Measurements from ENCODE around the gene DAD1. TPM values are rescaled to one million over a fixed set of nuclear protein-coding genes. Genes with fewer than 3 reads are reported as not detected.
"Not testable (repeated sequence)": the region's sequence is repeated elsewhere in the genome, so short reads cannot be mapped to it uniquely, and the experiment has no call there.

DAD1 gene
- total and polyA plus RNA-seq, 2 experiments from 2014 or later: 369 to 653 TPM

DNA sequence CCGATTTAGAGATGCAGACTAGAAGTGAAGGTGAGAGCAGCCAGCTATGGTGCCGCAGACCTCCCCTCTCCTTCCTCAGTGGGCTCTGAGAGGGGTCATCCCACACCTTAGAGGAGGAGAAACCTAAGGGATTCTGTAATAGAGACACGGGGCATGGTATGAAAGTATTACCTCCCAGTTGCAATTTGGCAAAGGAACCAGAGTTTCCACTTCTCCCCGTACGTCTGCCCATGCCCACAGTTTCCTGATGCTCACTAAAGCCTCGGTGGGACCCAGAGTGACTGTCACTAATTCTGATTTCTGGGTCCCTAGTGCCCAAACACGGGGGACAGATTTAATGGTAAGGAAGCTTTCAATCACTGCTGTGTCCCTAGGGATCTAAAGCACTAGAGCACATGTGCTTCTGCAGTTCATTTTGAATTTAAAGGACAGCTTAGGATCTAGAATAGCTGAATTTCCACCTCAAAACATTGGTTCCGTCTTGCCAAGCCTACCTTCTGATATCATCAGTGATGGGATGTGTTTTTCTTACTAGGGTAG, 44.1 kb downstream of the DAD1 start:
- Histone ChIP-seq H3K9me3 (ENCODE audit: low read depth) (no peaks in the 10 kb centered on the region), H3K27me3 (replicated peaks; ENCODE audit: insufficient read depth) (no peaks in the 10 kb centered on the region), H3K9me2 (ENCODE audit: insufficient read depth) (no peaks in the 10 kb centered on the region), H3K4me2 (ENCODE audit: unreplicated experiment) (no peak overlapping the region), H3K4me1 (ENCODE audit: insufficient read depth) (peaks cover 21% of the 10 kb centered on the region), H3K79me2 (ENCODE audit: insufficient read depth) (no peaks in the 10 kb centered on the region), H3K9ac (no peak overlapping the region), H2AFZ (no peak overlapping the region), H4K20me1 (ENCODE audit: insufficient read depth) (no peaks in the 10 kb centered on the region), H3F3A (ENCODE audit: insufficient read depth) (peaks cover 11% of the 10 kb centered on the region; the same call in 1 of the 2 replicates), H3K36me3 (ENCODE audit: low read depth) (no peaks in the 10 kb centered on the region), H3K27ac (no peak overlapping the region), H3K4me3 (no peak overlapping the region)
- in situ Hi-C loops (cut with MboI): loop anchor here (5.0 to 10.0 kb wide), 2 partner anchors 68 to 150 kb away; no protein-coding TSS in a partner anchor
- TF ChIP-seq EZH2 (IDR thresholded peaks at IDR 0.05; ENCODE audit: insufficient read depth, poor library complexity, severe bottlenecking) (no peak), EZH2phosphoT487 (IDR thresholded peaks at IDR 0.05; ENCODE audit: insufficient read depth, low read depth) (no peak)
- DNase-seq: no peak
- WGBS, 2 experiments (ENCODE audit: low coverage in 1 of 2, low lambda C conversion rate in 2 of 2, missing lambda C conversion rate in 2 of 2): 83 to 84% methylated on average over 8 of the region's 8 CpGs

DNA sequence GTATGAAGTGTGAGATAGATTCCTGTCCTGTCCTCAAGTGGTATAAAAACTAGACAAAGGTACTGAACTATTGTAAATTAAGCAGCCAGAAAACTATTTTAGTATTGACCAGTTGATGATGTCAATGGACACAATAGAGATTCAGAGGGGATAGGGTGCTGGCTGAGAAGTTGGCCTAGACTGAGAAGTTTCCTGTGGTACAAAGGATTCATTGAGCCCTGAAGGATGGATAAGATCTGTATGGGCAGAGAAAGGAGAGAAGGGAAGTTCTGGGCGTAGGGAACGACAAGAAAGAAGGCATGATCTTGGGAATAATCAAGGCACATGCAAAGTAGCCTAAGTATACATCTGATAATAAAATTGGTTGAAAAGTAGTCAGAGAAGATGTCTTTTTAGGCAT, 44.6 kb downstream of the DAD1 start:
- Histone ChIP-seq H3K4me3 (no peak overlapping the region), H4K20me1 (ENCODE audit: insufficient read depth) (no peaks in the 10 kb centered on the region), H3F3A (ENCODE audit: insufficient read depth) (peaks cover 11% of the 10 kb centered on the region; the same call in 1 of the 2 replicates), H3K9me2 (ENCODE audit: insufficient read depth) (no peaks in the 10 kb centered on the region), H3K27ac (no peak overlapping the region), H3K9ac (no peak overlapping the region), H3K79me2 (ENCODE audit: insufficient read depth) (no peaks in the 10 kb centered on the region), H3K36me3 (ENCODE audit: low read depth) (no peaks in the 10 kb centered on the region), H3K9me3 (ENCODE audit: low read depth) (no peaks in the 10 kb centered on the region), H3K4me2 (ENCODE audit: unreplicated experiment) (no peak overlapping the region), H2AFZ (no peak overlapping the region), H3K27me3 (replicated peaks; ENCODE audit: insufficient read depth) (no peaks in the 10 kb centered on the region), H3K4me1 (ENCODE audit: insufficient read depth) (peaks cover 20% of the 10 kb centered on the region)
- in situ Hi-C loops (cut with MboI): loop anchor here (5.0 to 10.0 kb wide), 2 partner anchors 67 to 150 kb away; no protein-coding TSS in a partner anchor
- no peak for DNase-seq
- 100% methylated on average over 2 of the region's 2 CpGs for WGBS, 2 experiments (ENCODE audit: low coverage in 1 of 2, low lambda C conversion rate in 2 of 2, missing lambda C conversion rate in 2 of 2)
- no peak for TF ChIP-seq EZH2 (IDR thresholded peaks at IDR 0.05; ENCODE audit: insufficient read depth, poor library complexity, severe bottlenecking)
- no peak for TF ChIP-seq EZH2phosphoT487 (IDR thresholded peaks at IDR 0.05; ENCODE audit: insufficient read depth, low read depth)

DNA sequence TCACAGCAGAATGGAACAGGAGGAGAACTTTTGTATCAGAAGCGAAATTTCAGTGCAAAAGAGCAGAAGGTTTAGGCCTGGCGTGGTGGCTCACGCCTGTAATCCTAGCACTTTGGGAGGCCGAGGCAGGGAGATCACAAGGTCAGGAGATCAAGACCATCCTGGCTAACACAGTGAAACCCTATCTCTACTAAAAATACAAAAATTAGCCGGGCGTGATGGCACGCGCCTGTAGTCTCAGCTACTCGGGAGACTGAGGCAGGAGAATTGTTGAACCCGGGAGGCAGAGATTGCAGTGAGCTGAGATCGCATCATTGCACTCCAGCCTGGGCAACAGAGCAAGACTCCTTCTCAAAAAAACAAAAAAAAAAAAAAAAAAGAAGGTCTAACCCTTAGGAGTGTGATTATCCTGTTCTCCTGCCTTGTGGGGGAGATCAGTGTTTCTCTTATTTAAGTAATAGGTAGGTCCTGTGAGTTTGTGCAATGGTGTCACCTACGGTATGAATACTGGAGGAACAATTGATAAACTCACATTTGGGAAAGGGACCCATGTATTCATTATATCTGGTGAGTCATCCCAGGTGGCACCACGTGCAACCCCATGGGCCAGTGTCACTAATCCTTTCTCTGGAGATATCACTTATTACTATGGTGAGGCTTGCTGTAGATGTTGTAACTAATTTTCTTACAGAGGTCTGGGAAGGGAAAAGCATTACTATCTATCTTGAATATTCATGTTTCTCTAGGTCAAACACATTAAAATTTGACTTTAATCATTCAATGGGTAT, 45.3 kb downstream of the DAD1 start:
- H3K36me3 ChIP-seq (ENCODE audit: low read depth); H4K20me1 ChIP-seq (ENCODE audit: insufficient read depth); H3K9ac ChIP-seq; H3K9me2 ChIP-seq (ENCODE audit: insufficient read depth); H3K9me3 ChIP-seq (ENCODE audit: low read depth); H3K27ac ChIP-seq; H3K27me3 ChIP-seq (replicated peaks; ENCODE audit: insufficient read depth); DNase-seq; H3K4me3 ChIP-seq; H3K79me2 ChIP-seq (ENCODE audit: insufficient read depth); H3K4me2 ChIP-seq (ENCODE audit: unreplicated experiment); H2AFZ ChIP-seq: not testable (repeated sequence)
- in situ Hi-C loops (cut with MboI): loop anchor here (5.0 to 10.0 kb wide), 2 partner anchors 66 to 149 kb away; no protein-coding TSS in a partner anchor
- peaks cover 20% of the 10 kb centered on the region for H3K4me1 ChIP-seq (ENCODE audit: insufficient read depth)
- H3F3A ChIP-seq (ENCODE audit: insufficient read depth): peaks cover 11% of the 10 kb centered on the region; the same call in 1 of the 2 replicates
- 88 to 91% methylated on average over 13 of the region's 13 CpGs for WGBS, 2 experiments (ENCODE audit: low coverage in 1 of 2, low lambda C conversion rate in 2 of 2, missing lambda C conversion rate in 2 of 2)

DNA sequence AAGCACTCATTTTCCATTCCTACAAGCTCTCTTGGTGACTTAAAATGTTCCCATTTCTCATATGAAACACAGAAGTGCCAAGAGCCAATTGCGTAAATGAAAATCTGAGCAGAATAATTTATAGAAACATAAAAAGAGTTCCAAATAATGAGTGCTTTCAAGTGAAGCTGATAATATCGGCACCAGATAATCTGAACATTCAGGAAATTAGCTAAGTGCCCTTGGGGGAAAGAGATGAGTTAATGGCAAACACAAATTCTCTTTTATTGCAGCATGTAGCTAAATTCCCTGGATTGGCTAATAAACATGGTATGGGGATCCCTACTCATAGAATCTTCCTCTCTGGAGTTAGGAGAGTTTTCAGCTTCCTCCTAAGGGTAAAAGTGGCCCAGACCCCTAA, 46.7 kb downstream of the DAD1 start:
- H2AFZ ChIP-seq: no peak overlapping the region
- TF ChIP-seq EZH2 (IDR thresholded peaks at IDR 0.05; ENCODE audit: insufficient read depth, poor library complexity, severe bottlenecking) (no peak), EZH2phosphoT487 (IDR thresholded peaks at IDR 0.05; ENCODE audit: insufficient read depth, low read depth) (no peak)
- H3K36me3 ChIP-seq (ENCODE audit: low read depth): no peaks in the 10 kb centered on the region
- H4K20me1 ChIP-seq (ENCODE audit: insufficient read depth): no peaks in the 10 kb centered on the region
- H3K27me3 ChIP-seq (replicated peaks; ENCODE audit: insufficient read depth): no peaks in the 10 kb centered on the region
- no peaks in the 10 kb centered on the region for H3K9me2 ChIP-seq (ENCODE audit: insufficient read depth)
- 92 to 98% methylated on average over 2 of the region's 2 CpGs for WGBS, 2 experiments (ENCODE audit: low coverage in 1 of 2, low lambda C conversion rate in 2 of 2, missing lambda C conversion rate in 2 of 2)
- no peak overlapping the region for H3K9ac ChIP-seq
- H3K79me2 ChIP-seq (ENCODE audit: insufficient read depth): no peaks in the 10 kb centered on the region
- DNase-seq: no peak
- H3K4me2 ChIP-seq (ENCODE audit: unreplicated experiment): no peak overlapping the region
- no peak overlapping the region for H3K4me3 ChIP-seq
- peaks cover 11% of the 10 kb centered on the region; the same call in 1 of the 2 replicates for H3F3A ChIP-seq (ENCODE audit: insufficient read depth)
- in situ Hi-C loops (cut with MboI): loop anchor here (5.0 to 10.0 kb wide), 2 partner anchors 65 to 148 kb away; no protein-coding TSS in a partner anchor
- no peaks in the 10 kb centered on the region for H3K9me3 ChIP-seq (ENCODE audit: low read depth)
- H3K27ac ChIP-seq: no peak overlapping the region
- peaks cover 22% of the 10 kb centered on the region for H3K4me1 ChIP-seq (ENCODE audit: insufficient read depth)

Data from GM23248 (cell line).